ENCODE measurements around the gene HEATR1.
"Not testable (repeated sequence)": the region's sequence is repeated elsewhere in the genome, so short reads cannot be mapped to it uniquely, and the experiment has no call there.

The HEATR1 gene

GRCh38 chr1:236507022-236507700 is 97.2 kb downstream of the HEATR1 start:
- TF ChIP-seq CTCF (IDR thresholded peaks at IDR 0.05; ENCODE audit: extremely low read depth, missing control alignments) = no peak
- no peak for DNase-seq (ENCODE audit: low spot score)

- DNase-seq (ENCODE audit: low spot score) = not testable (repeated sequence)
Measured at GRCh38 chr1:236504338-236504737, 100.0 kb downstream of the HEATR1 start.

GRCh38 chr1:236502972-236503639 is 101.2 kb downstream of the HEATR1 start:
- DNase-seq (ENCODE audit: low spot score) = no peak
- no peak for TF ChIP-seq CTCF (IDR thresholded peaks at IDR 0.05; ENCODE audit: extremely low read depth, missing control alignments)

- no peak for DNase-seq (ENCODE audit: low spot score)
- no peak for TF ChIP-seq CTCF (IDR thresholded peaks at IDR 0.05; ENCODE audit: extremely low read depth, missing control alignments)
Measured at GRCh38 chr1:236502579-236502971, 101.7 kb downstream of the HEATR1 start.

- DNase-seq (ENCODE audit: low spot score) = no peak
- TF ChIP-seq CTCF (IDR thresholded peaks at IDR 0.05; ENCODE audit: extremely low read depth, missing control alignments) = no peak
Measured at GRCh38 chr1:236501093-236501492, 103.2 kb downstream of the HEATR1 start.

All from GM20000 (cell line).